GM18519 (cell line): ENCODE measurements around the gene GTF2H2.
"Not testable (repeated sequence)": the region's sequence is repeated elsewhere in the genome, so short reads cannot be mapped to it uniquely, and the experiment has no call there.

ENCODE experiments used
- ATAC-seq: cut with Tn5 transposase; IDR thresholded peaks from one replicate; pipeline ENCODE4 v1.9.1; 2021; ENCODE audit warnings: mild to moderate bottlenecking, moderate library complexity; ENCODE audit not compliant: unreplicated experiment, low FRiP score

Gene GTF2H2

DNA sequence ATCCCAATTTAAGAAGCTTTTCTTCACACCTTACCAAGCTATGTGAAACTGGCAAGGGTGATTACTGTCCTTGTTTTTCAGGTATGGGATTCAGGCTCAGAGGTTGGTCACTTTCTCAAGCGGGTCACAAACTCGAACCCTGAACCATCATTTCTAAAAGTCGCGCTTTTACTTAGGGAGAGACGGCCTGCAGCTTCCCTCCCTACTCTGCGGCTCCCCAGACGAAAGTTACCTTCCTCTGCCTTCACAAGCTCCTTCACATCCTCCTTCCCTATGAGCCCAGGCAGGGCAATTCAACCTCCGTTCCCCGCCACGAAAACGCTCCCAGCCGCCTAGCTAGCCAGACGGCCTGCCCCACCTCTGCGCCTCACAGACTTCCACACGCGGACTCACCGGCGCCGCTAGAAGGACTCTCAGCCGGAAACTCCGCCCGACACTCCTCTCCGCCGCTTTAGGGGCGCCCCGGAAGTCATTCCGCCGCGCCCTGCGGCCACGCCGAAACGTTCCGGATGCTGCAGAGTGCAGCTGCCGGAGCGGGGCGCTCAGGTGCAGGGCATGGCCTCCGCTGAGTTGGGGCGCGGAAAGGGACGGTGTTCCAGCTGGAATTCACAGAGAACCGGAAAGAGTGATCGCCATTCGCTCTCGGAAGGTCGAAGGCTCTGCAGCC, at the start of gene GTF2H2:
Gene GTF2H2, minus strand, starts transcription at position 415 of the 667 bp plus-strand sequence. CDS start 4,913 bp downstream, outside the sequence.
- peak; percentile 90 for ATAC-seq

DNA sequence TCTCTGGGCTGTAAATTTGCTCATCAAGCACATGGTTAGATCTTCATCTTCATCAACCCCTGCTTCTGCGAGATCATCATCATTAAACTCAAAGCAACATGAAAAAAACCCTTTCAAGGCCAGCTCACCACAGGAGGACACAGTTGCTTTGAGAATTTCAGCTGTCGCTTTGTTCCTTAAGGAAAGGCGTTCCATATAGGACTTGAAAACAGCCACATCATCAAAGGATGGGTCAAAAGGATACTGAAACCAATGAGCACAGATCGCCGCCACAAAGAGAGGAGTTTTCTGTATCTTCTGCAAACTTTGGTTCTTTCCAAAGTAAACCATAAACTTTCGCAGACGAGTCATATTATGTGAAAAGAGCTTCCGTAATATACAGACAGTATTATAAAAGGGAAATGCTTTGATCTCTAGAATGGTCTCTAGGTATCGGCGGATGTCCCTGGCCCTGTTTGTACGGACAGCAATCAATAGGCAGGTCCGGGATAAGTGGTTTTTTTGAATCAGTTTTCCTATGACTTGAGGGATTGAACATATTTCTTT, 42.3 kb upstream of the GTF2H2 start:
- ATAC-seq, result not testable (repeated sequence)

DNA sequence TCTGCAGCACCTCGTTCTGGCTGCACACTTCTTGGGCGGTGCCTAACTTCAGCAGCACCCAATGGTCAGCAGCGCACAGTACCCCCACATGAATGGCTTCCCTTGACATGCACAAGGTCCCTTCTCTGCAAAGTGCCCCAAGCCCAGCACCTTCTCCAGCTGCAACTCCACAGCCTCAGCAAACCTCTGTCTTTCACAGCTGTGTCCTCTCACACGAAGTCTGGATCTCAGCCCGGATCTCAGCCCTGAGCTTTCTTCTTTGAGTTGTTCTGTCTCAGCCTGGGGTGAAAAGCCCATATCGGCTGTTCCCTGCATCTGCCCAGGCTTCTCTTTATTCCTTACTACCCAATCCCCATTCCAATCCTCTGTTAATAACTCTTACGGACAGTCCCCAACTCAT, 32.5 kb upstream of the GTF2H2 start:
- not testable (repeated sequence) for ATAC-seq

DNA sequence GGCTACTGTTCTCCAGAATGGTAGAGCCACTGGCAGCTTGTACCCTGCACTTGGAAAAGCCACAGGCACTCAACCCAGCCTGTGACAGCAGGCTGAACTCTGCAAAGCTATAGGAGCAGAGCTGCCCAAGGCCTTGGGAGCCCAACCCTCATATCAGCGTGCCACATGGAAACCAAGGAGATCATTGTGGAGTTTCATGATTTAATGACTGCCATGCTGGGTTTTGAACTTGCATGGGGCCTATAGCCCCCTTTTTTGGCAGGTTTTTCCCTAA, 30.4 kb upstream of the GTF2H2 start:
- not testable (repeated sequence) for ATAC-seq

DNA sequence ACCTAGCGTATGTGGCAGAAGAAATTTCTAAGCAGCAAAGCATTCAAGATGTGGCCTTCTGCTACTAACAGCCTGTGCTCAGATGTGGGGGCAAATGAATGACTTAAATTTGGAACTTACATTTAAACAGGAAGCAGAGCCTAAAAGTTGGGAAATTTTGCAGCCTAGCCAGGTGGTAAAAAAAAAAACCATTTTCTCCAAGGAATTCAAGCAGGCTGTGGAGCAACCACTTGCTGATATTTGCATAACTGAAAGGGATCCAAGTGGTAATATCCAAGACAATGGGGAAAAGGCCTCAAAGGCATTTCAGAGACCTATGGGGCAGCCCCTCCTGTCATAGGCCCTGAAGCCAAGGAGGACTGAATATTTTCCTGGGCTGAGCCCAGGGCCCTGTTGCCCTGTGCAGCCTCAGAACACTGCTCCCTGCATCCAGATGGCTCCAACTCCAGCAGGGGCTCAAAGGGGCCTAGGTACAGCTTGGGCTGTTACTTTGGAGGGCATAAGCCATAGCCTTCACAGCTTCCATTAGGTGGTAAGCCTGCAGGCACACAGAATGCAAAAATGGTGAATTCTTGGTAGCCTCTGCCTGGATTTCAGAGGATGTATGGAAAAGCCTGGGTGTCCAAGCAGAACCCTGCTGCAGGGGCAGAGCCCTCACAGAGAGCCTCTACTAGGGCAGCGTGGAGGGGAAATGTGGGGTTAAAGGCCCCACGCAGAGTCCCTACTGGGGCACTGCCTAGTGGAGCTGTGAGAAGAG, 29.9 kb upstream of the GTF2H2 start:
- ATAC-seq, result not testable (repeated sequence)

DNA sequence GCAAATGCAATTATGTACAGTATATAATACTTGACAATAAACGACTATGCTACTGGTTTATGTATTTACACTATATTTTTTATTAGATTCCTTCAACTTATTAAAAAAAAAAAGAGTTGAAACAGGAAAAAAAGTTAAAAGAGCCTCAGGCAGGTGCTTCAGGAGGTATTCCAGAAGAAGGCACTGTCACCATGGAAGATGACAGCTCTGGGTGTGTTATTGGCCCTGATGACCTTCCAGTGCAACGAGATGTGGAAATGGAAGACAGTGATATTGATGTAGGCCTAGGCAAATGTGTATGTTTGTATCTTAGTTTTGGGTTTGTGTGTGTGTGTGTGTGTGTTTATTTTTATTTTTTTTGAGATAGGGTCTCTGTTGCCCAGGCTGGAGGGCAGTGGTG, 22.3 kb upstream of the GTF2H2 start:
- ATAC-seq, result not testable (repeated sequence)

DNA sequence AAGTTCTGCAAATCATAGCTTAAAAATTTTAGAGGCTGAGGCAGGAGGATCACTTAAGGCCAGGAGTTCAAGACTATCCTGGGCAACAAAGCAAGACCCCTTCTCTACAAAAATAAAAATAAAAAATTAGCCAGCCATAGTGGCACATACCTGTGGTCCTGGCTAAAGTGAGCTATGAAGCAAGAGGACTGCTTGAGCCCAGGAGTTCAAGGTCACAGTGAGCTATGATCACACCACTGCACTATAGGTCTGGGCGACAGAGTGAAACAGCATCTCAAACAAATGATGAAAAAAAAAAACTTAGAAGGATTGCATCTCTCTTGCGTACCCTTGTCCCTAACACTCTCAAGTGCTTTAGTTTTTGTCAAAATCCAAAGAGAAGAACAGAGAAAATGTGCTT, 21.3 kb upstream of the GTF2H2 start:
- ATAC-seq, result not testable (repeated sequence)

DNA sequence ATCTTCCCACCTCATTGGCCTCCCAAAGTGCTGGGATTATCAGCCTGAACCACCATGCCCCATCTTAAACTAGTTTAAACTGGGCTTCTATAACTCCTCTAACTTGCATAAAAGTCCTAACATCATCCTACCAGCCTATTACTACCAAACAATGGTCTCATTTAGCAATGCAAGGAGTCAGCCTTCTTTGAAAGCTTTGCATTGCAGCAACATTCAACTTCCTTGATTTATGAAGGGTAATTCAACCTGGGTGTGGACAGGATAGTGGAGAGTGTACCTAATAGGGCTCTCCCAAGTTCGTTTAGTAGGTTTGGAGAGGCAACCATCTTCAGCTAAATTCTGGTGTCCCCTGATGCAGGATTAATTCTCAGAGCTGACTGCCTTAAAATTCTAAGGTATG, 18.7 kb upstream of the GTF2H2 start:
- not testable (repeated sequence) for ATAC-seq

DNA sequence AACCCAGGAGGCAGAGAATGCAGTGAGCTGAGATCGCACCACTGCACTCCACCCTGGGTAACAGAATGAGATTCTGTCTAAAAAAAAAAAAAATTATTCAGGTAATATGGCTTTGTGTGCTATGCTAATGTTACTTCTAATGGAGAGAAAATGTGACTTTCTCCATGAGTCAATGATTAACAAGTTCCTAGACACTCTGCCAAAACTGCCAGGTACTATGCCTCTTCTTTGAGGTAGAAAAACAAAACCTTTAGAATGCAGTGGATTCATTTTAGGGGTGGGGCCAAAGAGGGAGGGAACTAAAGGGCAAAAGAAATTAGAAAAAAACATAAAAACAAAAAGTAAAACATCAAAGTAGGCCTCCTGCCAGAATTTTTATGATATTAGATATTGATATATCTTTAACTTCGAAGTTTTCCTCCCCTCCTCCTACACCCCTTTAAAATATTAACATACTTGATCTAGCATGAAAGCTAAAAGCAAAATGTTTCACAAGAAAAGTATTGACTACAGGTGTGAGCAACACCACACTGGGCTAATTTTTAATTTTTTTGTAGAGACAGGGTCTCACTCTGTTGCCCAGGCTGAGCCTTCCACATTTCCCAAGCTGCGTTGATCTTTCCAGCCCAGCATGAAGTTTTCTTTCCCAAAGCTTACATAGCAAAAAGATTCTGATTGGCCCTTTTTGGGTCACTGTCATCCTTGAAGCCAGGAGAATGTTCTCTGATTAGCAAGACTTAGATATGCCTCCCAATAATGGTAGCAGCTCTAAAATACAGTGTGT, 17.0 kb upstream of the GTF2H2 start:
- ATAC-seq, result not testable (repeated sequence)

DNA sequence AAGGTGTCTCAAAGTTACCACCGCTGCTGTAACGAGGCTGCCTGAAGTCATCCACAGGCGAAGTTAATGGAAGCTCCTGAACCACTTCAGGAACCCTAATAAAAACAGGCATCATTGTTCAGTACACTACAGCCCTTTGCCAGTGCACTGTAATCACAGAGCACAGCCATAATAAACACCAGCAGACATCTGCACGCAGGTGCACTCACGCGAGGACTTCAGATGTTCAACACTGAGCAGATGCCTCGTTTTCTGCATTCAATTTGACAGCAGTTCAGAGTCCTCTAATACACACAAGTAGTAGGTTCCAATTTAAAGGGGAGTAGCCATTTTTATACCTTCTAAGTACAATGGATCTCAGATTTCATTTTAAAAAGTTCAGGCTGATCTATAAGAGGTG, 15.4 kb upstream of the GTF2H2 start:
- not testable (repeated sequence) for ATAC-seq

DNA sequence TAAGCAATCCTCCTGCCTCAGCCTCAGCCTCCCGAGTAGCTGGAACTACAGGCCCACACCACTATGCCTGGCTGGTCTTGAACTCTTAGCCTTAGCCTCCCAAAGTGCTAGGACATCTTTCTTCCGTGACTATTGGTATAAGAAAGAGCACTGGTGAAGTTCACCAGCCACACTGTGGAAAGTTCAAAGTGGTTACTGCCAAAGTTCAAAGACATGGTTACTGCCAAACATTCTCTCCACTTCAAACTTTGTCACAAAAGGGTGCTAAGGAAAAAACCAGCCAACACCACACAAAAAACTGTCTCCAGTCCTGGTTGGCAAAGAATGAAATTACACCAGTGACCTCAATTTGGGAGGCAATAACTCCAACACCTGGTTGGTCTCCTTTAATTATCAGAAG, 14.9 kb upstream of the GTF2H2 start:
- not testable (repeated sequence) for ATAC-seq

DNA sequence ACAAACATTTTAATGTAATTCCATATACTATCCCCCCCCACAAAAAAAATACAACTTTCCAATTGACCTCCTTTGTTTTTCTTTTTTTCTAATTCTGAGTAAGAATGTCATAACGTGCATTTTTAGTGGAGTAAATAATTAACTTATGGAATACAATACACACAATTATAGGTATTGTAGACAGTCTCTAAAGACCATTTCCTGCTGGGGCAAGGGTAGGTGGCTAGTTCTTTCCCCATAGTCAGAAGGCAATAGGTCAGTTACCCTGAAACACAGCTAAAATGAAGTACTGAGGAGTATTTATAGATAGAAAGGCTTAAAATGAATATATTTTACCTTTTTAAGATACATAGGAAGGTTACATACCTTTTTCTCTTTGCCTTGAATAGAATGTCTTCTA, 6.2 kb downstream of the GTF2H2 start:
- ATAC-seq, result not testable (repeated sequence)

DNA sequence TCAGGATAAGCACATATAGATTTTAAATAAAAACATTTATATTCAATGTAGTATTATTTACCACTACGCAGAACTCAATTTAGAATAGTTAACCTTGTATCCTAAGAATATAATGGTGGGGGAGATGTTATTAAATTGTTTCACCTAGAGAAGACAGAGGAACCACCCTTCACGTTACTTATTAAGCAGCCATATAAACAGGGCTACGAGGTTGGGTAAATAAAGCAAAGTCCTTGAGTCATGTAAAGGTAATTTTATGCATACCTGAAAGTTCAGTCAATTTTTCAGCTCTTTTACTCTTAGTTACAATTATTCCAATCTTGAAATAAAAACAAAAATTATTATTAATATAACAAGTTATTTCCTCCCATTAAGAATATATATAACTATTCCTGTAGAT, 8.1 kb downstream of the GTF2H2 start:
- ATAC-seq, result not testable (repeated sequence)

DNA sequence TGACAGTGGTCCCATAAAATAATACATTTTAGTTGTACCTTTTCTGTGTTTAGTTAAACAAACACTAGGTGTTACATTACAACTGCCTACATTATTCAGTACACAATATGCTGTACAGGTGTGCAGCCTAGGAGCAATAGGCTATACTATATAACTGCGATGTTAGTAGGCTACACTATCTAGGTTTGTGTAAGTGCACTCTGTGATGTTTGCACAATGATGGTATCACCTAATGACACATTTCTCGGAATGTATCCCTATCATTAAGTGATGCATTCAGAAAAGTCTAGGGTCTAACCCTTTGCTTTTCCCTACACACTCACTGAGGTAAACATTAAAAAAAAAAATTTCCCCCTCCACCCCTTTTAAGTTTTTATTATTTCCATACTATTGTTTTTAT, 22.7 kb downstream of the GTF2H2 start:
- ATAC-seq, result not testable (repeated sequence)

DNA sequence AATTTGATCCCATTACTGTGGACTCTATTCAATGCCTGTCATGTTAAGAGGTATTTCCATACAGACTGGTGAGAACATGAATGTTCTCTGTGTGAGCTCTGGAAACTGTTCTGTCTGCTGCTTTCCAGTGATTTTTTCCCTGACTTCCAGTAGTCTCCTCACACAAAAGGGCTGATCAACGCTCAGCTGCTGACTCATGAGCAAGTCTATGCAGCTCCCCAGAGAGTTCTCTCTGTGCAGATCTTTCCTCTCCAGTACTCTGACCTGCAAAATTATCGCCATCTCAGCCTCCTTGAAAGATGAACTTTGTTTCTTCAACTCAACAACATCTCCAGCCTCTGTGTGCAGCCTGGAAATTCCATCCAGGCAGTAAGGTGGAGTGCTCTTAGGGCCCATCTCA, 23.3 kb downstream of the GTF2H2 start:
- not testable (repeated sequence) for ATAC-seq

DNA sequence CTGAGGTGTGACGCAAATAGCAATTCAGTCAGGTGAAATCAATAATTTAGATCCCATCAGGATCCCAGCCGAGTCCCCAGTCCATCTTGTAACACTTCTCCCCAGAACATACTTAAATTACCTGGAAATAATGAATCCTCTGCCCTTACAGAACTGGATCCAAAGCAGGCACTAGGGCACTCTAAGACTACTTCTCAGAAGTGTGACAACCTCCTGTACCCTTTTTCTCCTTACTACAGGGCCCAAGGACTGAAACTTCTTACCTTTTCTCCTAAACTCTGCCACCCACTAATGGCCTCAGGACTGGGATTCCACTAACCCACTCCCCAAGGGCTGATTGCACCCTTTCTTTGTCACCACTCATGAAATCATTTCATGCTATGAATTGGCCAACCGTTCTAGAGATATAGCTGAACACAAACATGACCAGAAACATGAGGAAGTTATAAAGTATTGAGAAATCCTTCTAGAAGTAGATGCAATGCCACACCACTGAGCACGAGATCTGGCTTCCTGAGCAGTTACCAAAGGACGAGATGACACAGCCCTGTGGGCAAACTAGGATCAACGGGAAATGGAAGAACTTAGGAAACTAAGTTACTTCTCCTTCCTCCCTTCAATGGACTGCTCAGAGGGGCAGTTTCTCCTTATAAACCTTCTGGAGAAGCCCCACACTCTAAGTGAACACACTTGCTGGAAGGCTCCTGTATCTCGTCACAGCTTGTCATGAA, 36.3 kb downstream of the GTF2H2 start:
- ATAC-seq, result not testable (repeated sequence)

DNA sequence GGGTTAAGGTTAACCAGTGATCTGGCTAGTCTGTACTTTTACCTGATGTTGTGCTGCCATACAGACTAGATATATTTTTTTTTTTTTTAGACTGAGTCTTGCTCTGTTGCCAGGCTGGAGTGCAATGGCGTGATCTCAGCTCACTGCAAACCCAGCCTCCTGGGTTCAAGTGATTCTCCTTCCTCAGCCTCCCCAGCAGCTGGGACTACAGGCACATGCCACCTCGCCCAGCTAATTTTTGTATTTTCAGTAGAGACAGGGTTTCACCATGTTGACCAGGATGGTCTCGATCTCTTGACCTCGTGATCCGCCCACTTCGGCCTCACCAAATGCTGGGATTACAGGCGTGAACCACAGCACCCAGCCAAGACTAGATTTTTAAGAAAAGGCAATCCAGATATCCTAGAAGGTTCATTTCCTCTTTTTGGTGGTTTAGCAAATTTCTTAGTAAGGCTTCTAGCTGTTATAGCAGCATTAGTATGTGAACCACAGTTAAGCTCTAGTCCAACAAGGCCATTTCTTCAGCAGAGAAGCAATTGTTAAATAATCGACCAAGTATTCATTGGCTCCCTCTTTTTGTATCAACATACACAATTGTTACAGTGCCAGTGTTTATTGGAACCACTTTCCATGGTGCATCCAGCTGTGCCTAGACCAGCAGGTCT, 42.1 kb downstream of the GTF2H2 start, which contains the start of gene NAIP:
Gene NAIP, minus strand, starts transcription at position 51 of the 665 bp plus-strand sequence. CDS start 12,424 bp downstream, outside the sequence.
- not testable (repeated sequence) for ATAC-seq

DNA sequence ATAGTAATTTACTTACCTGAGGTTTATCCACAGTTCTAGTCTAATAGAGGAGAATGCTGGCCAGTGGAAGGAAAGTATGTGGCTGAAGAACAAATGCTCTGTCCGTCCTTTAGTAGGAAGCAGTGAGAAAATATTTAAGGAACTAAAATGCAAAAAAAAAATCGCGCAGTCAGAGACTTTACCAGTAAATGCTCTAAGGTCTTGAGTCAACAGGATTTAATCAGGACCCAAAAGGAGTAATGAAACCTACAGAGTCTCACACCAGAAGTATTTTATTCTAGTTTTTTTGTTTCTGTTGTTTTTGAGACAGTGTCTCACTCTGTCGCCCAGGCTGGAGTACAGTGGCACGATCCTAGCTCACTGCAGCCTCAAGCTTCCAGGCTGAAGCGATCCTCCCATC, 46.8 kb downstream of the GTF2H2 start:
- ATAC-seq, result not testable (repeated sequence)

DNA sequence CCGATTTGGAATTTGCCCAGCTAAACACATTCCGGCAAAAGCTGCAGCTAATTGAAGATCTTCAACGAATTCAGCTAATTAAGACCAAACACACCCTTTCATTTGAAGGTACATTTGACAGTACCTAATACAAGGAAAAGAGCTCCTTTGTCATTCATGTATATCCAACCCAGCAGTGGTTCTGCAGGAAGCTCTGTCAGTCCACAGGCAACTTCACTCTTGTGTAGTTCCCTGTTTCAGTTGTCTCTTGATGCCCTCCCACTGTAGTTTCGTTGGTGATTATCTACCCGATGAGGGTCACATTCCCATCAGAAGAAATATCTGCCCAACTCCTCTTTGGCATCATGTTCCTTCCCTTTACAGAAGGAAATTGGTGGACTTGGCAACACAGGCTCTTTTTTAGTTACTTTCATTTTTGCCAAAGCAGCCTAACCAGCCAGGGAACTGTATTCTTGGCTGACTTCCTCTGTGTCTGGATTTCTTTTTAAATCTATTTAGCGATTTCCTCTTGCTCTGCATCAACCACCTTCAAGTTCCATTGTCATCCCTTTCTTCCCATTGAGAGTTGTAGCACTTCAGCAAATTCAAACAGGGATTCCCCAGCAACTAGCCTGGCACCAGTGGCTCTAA, 49.0 kb downstream of the GTF2H2 start:
- ATAC-seq, result not testable (repeated sequence)
